ENCODE measurements around the gene BTF3.

GRCh38 chr5:73528248-73528647, 30.0 kb downstream of the BTF3 start:
- TF ChIP-seq POLR2AphosphoS5 (IDR thresholded peaks at IDR 0.05) (no peak), CTCF (IDR thresholded peaks at IDR 0.05) (no peak), POLR2A (IDR thresholded peaks at IDR 0.05) (no peak)
